OCI-LY3 (cell line): ENCODE measurements around the gene GAS7.

ENCODE experiments used
- CTCF ChIP-seq: fragments of 200-600, 300-600 bp; sonication (generic); IDR thresholded peaks from 2 replicates; pipeline ENCODE4 v1.5.1; 2014; ENCODE audit warnings: antibody characterized with exemption, low read length, low read depth
- EZH2phosphoT487 ChIP-seq: fragments of 200-600 bp; shearing (Covaris generic); IDR thresholded peaks from 2 replicates; pipeline ENCODE4 v1.6.1; 2018; ENCODE audit warnings: antibody characterized with exemption, mixed run types, low read depth

GRCh38 chr17:10121971-10122707 is 76.3 kb downstream of the GAS7 start:
- TF ChIP-seq CTCF (no peak), EZH2phosphoT487 (no peak)
